Dedifferentiated amniotic fluid mesenchymal stem cell (primary cell): ENCODE data around the gene CEACAM8.
"Not testable (repeated sequence)": the region's sequence is repeated elsewhere in the genome, so short reads cannot be mapped to it uniquely, and the experiment has no call there.

Experiments
- DNase-seq: peaks from one replicate; pipeline ENCODE4 v3.0.0-alpha.2; 2016; ENCODE audit errors: extremely low spot score

The CEACAM8 gene

GRCh38 chr19:42594617-42595489, at the start of gene CEACAM8:
CEACAM8 (minus strand) TSS chr19:42594924; CDS start chr19:42594828, 96 bp downstream.
- DNase-seq = no peak

DNA sequence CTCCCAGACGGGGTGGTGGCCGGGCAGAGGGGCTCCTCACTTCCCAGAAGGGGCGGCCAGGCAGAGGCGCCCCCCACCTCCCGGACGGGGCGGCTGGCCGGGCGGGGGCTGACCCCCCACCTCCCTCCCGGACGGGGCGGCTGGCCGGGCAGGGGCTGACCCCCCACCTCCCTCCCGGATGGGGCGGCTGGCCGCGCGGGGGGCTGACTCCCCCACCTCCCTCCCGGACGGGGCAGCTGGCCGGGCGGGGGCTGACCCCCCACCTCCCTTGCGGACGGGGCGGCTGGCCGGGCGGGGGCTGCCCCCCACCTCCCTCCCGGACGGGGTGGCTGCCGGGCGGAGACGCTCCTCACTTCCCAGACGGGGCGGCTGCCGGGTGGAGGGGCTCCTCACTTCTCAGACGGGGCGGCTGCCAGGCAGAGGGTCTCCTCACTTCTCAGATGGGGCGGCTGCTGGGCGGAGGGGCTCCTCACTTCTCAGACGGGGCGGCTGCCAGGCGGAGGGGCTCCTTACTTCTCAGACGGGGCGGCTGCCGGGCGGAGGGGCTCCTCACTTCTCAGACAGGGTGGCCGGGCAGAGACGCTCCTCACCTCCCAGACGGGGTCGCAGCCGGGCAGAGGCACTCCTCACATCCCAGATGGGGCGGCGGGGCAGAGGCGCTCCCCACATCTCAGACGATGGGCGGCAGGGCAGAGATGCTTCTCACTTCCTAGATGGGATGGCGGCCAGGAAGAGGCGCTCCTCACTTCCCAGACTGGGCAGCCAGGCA, 44.8 kb upstream of the CEACAM8 start:
- DNase-seq = not testable (repeated sequence)

DNA sequence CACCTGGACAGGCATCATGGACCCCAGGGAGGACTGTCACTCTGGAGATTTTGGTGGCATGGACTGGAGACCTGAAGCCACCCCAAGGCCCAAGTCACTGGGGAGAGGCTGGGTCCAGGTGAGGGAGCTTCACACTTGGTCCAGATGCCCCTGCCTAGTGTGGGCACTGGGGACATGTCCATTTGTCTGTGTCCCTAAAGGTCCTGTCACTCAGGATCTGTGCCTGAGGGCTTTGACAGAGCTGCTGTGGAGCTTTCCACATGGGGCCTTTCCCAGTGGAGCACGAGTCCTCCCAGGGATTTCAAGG, 40.5 kb upstream of the CEACAM8 start:
- no peak for DNase-seq

DNA sequence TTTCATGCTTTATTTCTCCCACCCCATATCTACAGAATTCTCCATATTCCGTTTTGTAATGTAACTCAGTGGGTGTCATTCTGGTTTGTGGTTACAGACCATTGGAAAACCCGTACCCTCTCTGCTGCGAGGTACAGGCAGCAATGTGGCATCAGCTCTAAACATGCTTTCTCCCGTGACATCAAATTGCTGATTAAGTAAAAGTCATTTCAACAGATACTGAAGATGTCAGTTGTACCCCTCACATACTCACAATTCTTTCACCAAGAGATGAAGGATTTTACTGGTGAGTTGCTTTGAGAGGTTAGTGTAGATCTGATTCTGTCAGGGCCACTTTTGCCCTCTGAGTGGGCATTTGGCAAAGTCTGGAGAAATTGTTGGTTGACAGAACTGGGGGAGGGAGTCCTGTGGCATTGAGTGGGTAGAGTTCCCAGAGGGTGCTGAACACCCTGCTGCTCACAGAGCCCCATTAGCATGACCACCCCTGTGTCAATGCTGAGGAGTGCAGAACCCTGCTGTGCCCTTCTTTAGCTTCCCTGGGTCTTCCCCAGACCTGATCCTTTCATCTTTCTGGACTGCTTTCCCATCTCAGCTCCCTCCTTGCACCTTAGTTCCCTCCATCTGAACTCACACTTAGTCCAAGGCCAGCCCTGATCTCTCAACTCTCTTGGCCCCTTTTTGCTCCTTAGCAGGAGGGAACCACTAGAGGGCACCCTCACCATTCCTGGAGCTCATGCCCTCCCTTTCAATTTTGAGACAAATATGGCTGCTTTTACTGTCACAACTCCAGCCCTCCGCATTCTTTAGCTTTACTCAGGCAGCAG, 39.9 kb upstream of the CEACAM8 start:
- no peak for DNase-seq

GRCh38 chr19:42629191-42629590, 34.5 kb upstream of the CEACAM8 start:
- DNase-seq = no peak

GRCh38 chr19:42628411-42629140, 33.9 kb upstream of the CEACAM8 start:
- no peak for DNase-seq

- DNase-seq = no peak
Measured at GRCh38 chr19:42627916-42628315, 33.2 kb upstream of the CEACAM8 start.

- DNase-seq = no peak
Measured at GRCh38 chr19:42626181-42626580, 31.5 kb upstream of the CEACAM8 start.

GRCh38 chr19:42619271-42619670, 24.5 kb upstream of the CEACAM8 start:
- DNase-seq = no peak

- DNase-seq = no peak
Measured at GRCh38 chr19:42613666-42614065, 18.9 kb upstream of the CEACAM8 start.

GRCh38 chr19:42610401-42610915, 15.7 kb upstream of the CEACAM8 start:
- DNase-seq = not testable (repeated sequence)

DNA sequence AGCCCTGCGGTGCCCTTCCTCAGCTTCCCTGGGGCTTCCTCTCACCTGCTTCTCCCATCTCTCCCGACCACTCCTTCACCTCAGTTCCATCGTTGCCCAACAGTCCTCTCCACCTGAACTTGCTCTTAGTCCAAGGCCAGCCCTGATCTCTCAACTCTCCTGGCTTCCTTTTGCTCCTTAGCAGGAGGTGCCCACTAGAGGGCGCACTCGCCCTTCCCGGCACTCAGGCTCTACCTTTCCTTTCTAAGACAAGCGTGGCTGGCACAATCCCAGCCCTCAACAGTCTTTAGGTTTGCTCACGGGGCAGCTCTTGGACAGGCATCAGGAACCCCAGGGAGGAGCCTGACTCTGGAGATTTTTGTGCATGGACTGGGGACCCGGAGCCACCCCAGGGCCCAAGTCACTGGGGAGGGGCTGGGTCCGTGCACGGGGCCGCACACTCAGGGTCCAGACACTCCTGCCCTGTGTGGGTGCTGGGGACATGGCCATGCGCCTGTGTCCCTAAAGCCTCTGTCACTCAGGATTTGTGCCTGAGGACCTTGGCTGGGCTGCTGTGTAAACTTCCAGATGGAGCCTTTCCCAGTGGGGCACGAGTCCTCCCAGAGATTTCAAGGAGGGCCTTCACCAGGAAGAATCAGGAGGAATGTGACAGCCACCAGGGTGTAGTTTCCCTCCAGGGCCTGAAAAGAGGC, 12.1 kb upstream of the CEACAM8 start:
- DNase-seq = no peak

DNA sequence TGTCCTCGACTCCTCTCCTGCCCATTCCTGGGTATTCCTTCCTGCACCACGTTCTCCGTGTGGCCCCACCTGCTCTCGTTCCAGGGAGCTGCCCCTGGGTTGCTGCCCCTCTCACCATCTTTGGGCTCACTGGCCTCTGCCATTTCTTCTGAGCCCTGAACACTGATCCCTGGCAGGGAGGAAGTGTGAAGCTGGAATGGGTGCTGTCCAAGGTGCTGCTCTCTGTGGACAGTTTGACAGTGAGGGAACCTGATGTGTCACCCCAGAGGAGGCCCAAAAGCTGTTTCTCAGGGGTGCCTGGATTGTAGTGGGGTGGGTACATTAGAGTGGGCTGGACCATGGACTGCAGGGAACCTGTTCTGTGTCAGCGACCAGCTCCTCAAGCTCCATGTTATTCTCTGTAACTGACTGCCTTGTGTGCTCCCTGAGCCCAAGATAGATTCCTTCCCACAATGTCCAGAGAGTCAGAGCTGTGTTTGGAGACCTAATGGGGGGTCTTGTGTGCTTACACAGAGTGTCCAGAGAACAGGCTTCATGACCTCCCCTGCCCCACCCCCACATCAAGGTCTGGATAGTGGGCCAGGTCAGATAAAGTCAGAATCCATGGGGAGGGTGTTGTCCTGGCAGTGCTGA, 7.2 kb upstream of the CEACAM8 start:
- DNase-seq = no peak

GRCh38 chr19:42596391-42597072, 1.8 kb upstream of the CEACAM8 start:
- no peak for DNase-seq

DNA sequence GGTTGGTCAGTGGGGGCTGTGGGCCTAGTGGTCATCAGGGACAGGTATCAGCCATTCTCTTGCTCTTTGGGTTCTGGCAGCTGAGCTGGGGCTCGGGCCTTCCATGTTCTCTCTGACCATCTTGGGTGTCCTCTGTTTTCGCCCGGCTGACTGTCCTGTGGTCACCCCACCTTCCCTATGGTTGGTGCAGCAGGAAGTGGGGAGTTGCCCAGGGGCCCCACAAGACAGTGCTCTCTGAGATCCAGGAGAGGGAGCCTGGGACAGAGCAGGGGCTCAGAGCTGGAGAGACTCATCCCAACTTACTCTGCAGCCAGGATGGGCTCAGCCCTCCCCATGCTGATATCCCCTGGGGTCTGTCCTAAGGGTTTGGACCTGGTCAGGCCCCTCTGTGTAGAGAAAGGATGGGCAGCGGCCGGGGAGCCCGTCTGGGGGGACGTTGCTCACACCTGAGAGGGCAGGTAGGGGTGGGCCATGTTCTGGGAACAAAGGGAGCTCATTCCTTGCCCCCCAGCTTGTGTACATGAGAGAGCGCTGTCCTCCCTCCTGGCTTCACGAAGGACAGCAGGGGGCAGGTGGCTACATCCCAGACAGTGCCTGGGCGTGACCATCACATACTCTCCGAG, 937 bp upstream of the CEACAM8 start:
- DNase-seq = no peak

- no peak for DNase-seq
Measured at GRCh38 chr19:42589792-42590191, 4.9 kb downstream of the CEACAM8 start.

GRCh38 chr19:42584466-42584865, 10.3 kb downstream of the CEACAM8 start:
- DNase-seq = no peak

DNA sequence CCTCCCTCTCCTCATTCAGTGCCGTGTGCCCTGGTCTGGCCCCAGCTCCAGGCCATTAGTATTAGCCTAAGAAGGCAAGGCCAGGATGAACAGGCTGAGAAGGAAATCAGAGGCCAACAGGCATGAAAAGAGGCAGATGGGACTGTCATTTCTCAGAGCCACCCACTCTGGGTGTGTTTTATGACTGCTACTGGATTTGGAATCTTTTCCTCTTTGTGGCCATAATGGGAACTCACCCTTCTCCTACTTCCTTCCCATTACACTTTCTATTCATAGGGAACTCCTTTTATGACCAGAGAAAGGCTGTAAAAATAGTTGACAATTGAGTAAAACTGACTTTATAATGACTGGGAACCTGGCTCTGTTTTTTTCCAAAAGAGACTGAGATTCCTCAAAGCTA, 17.7 kb downstream of the CEACAM8 start:
- DNase-seq = no peak

GRCh38 chr19:42576241-42576640, 18.5 kb downstream of the CEACAM8 start:
- no peak for DNase-seq
